ENCODE measurements around the gene ERGIC2. TPM values are rescaled to one million over a fixed set of nuclear protein-coding genes. Genes with fewer than 3 reads are reported as not detected.

The ERGIC2 gene
- total RNA-seq = 10 to 100 TPM; 30.0 to 66.2 (median 44.4) TPM
- polyA plus RNA-seq = 10 to 100 TPM; 19.7 to 31.8 TPM

- FAIRE-seq (peak; percentile 96), DNase-seq (peak; percentile 86 to 95 (median 92)), ATAC-seq (peak; percentile 97 to 99 (median 98))
- Histone ChIP-seq H3K36me3 (no peaks in the 10 kb centered on the region), H3K27me3 (no peaks in the 10 kb centered on the region), H3K4me3 (peak within 1 kb of the TSS; percentile 66 to 99 (median 79)), H3K9me3 (no peaks in the 10 kb centered on the region), H3K4me1 (peaks cover 4 to 13% (median 8%) of the 10 kb centered on the region in 3 donors), H3K27ac (peak within 1 kb of the TSS; percentile 81 to 92 (median 90))
- TF ChIP-seq CTCF (IDR thresholded peaks at IDR 0.05) = no peak
- intact Hi-C loops (cut with DNase I) = no loop called here
- 0% methylated on average over 55 of the region's 55 CpGs for WGBS, 2 donors
Measured at GRCh38 chr12:29380536-29381523, at the start of gene ERGIC2. ERGIC2 (minus strand) TSS chr12:29381172; CDS start chr12:29371633, 9,539 bp downstream.

- WGBS, 2 donors = 27 to 40% methylated on average over 2 of the region's 2 CpGs
- FAIRE-seq = no peak
- Histone ChIP-seq H3K4me3 (no peak overlapping the region), H3K36me3 (no peaks in the 10 kb centered on the region), H3K27me3 (no peaks in the 10 kb centered on the region), H3K9me3 (no peaks in the 10 kb centered on the region), H3K27ac (peak overlapping the region in 1 of 4 donors; percentile 44), H3K4me1 (peaks cover 0 to 9% (median 6%) of the 10 kb centered on the region in 3 donors)
- no peak for TF ChIP-seq CTCF (IDR thresholded peaks at IDR 0.05)
- ATAC-seq = peak; percentile 54 to 84 (median 68)
- intact Hi-C loops (cut with DNase I) = no loop called here
- peak in 2 of 6 donors; percentile 42 to 45 for DNase-seq
Measured at GRCh38 chr12:29430716-29431044, 49.7 kb upstream of the ERGIC2 start.

- Histone ChIP-seq H3K9me3 (no peaks in the 10 kb centered on the region), H3K4me3 (no peak overlapping the region), H3K27ac (peak overlapping the region in 1 of 4 donors; percentile 44), H3K27me3 (no peaks in the 10 kb centered on the region), H3K4me1 (peaks cover 0 to 9% (median 6%) of the 10 kb centered on the region in 3 donors), H3K36me3 (no peaks in the 10 kb centered on the region)
- ATAC-seq (peak; percentile 11 to 45 (median 21)), DNase-seq (peak in 3 of 6 donors; percentile 12 to 59 (median 37)), FAIRE-seq (no peak)
- 48 to 52% methylated on average over 3 of the region's 3 CpGs for whole genome bisulfite sequencing, 2 donors
- no peak for TF ChIP-seq CTCF (IDR thresholded peaks at IDR 0.05)
- intact Hi-C loops (cut with DNase I) = no loop called here
Measured at GRCh38 chr12:29429999-29430715, 49.2 kb upstream of the ERGIC2 start.

GRCh38 chr12:29428633-29429032, 47.7 kb upstream of the ERGIC2 start:
- peak; percentile 54 to 86 (median 70) for ATAC-seq
- no peak for FAIRE-seq
- H3K4me1 ChIP-seq = peaks cover 0 to 9% (median 6%) of the 10 kb centered on the region in 3 donors
- intact Hi-C loops (cut with DNase I) = no loop called here
- H3K27ac ChIP-seq = no peak overlapping the region
- H3K9me3 ChIP-seq = no peaks in the 10 kb centered on the region
- no peaks in the 10 kb centered on the region for H3K27me3 ChIP-seq
- no peak overlapping the region for H3K4me3 ChIP-seq
- peak in 1 of 6 donors; percentile 16 for DNase-seq
- no peak for TF ChIP-seq CTCF (IDR thresholded peaks at IDR 0.05)
- no peaks in the 10 kb centered on the region for H3K36me3 ChIP-seq

All from pancreas (tissue), 10 donors.